ENCODE results near the gene TSC22D1.

- TF ChIP-seq, protein P1, sequence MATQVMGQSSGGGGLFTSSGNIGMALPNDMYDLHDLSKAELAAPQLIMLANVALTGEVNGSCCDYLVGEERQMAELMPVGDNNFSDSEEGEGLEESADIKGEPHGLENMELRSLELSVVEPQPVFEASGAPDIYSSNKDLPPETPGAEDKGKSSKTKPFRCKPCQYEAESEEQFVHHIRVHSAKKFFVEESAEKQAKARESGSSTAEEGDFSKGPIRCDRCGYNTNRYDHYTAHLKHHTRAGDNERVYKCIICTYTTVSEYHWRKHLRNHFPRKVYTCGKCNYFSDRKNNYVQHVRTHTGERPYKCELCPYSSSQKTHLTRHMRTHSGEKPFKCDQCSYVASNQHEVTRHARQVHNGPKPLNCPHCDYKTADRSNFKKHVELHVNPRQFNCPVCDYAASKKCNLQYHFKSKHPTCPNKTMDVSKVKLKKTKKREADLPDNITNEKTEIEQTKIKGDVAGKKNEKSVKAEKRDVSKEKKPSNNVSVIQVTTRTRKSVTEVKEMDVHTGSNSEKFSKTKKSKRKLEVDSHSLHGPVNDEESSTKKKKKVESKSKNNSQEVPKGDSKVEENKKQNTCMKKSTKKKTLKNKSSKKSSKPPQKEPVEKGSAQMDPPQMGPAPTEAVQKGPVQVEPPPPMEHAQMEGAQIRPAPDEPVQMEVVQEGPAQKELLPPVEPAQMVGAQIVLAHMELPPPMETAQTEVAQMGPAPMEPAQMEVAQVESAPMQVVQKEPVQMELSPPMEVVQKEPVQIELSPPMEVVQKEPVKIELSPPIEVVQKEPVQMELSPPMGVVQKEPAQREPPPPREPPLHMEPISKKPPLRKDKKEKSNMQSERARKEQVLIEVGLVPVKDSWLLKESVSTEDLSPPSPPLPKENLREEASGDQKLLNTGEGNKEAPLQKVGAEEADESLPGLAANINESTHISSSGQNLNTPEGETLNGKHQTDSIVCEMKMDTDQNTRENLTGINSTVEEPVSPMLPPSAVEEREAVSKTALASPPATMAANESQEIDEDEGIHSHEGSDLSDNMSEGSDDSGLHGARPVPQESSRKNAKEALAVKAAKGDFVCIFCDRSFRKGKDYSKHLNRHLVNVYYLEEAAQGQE (IDR thresholded peaks at IDR 0.05; ENCODE audit: insufficient read depth in 1 of 2, low read depth in 2 of 2, low read length in 2 of 2): no peak
- TF ChIP-seq POLR2AphosphoS5 (IDR thresholded peaks at IDR 0.05; ENCODE audit: low read depth, low read length) (no peak), TAF1 (IDR thresholded peaks at IDR 0.05; ENCODE audit: borderline replicate concordance, insufficient read depth, low read length) (no peak)
Measured at GRCh38 chr13:44397766-44398223, 178.3 kb downstream of the TSC22D1 start.

Data from PFSK-1 (cell line).